ENCODE data around the gene TMEM72. TPM values are rescaled to one million over a fixed set of nuclear protein-coding genes. Genes with fewer than 3 reads are reported as not detected.

Gene TMEM72
- polyA plus RNA-seq, 1 experiment, result not detected

- no peaks in the 10 kb centered on the region for H3K36me3 ChIP-seq (ENCODE audit: control insufficient read depth, insufficient read depth, low read length)
- no peak for TF ChIP-seq CTCF (IDR thresholded peaks at IDR 0.05; ENCODE audit: insufficient read depth, low read depth, low read length)
- DNase-seq (ENCODE audit: low read depth), result no peak
- ChIA-PET POLR2A (interaction anchor here (0.6 kb wide), 1 partner anchor 56 kb away, joined by 3 read pairs; the partner anchor contains the start of gene RASSF4), CTCF (no interaction called here)
- peaks cover 34% of the 10 kb centered on the region for H3K27me3 ChIP-seq (ENCODE audit: control insufficient read depth, insufficient read depth, low read length)
- no peak overlapping the region for H3K4me3 ChIP-seq (ENCODE audit: low read depth, low read length)
Observed at GRCh38 chr10:44902941-44903545, 8.1 kb upstream of the TMEM72 start.

- Histone ChIP-seq H3K36me3 (ENCODE audit: control insufficient read depth, insufficient read depth, low read length) (no peaks in the 10 kb centered on the region), H3K27me3 (ENCODE audit: control insufficient read depth, insufficient read depth, low read length) (peaks cover 30% of the 10 kb centered on the region)
Observed at GRCh38 chr10:44906486-44906885, 4.7 kb upstream of the TMEM72 start.

GRCh38 chr10:44907556-44907955 is 3.6 kb upstream of the TMEM72 start:
- no peaks in the 10 kb centered on the region for H3K36me3 ChIP-seq (ENCODE audit: control insufficient read depth, insufficient read depth, low read length)
- DNase-seq (ENCODE audit: low read depth), result no peak
- TF ChIP-seq CTCF (IDR thresholded peaks at IDR 0.05; ENCODE audit: insufficient read depth, low read depth, low read length), result no peak
- H3K4me3 ChIP-seq (ENCODE audit: low read depth, low read length), result no peak overlapping the region
- peaks cover 26% of the 10 kb centered on the region for H3K27me3 ChIP-seq (ENCODE audit: control insufficient read depth, insufficient read depth, low read length)
- POLR2A ChIA-PET, result interaction anchor here (0.7 kb wide), 1 partner anchor 537 kb away, joined by 3 read pairs; no protein-coding TSS in a partner anchor
- CTCF ChIA-PET, result interaction anchor here (1.2 to 3.6 kb wide), 2 partner anchors 12 to 25 kb away, joined by 4 to 9 read pairs; no protein-coding TSS in a partner anchor

More at GRCh38 chr10:44906486-44906885, 4.7 kb upstream of the TMEM72 start:
- ChIA-PET CTCF (interaction anchor here (1.3 to 3.6 kb wide), 2 partner anchors 10 to 26 kb away, joined by 3 to 9 read pairs; no protein-coding TSS in a partner anchor), POLR2A (no interaction called here)
- DNase-seq (ENCODE audit: low read depth), result no peak
- no peak for TF ChIP-seq CTCF (IDR thresholded peaks at IDR 0.05; ENCODE audit: insufficient read depth, low read depth, low read length)
- H3K4me3 ChIP-seq (ENCODE audit: low read depth, low read length), result no peak overlapping the region

GRCh38 chr10:44908066-44908749 is 2.9 kb upstream of the TMEM72 start:
- no peak for TF ChIP-seq CTCF (IDR thresholded peaks at IDR 0.05; ENCODE audit: insufficient read depth, low read depth, low read length)
- ChIA-PET CTCF (interaction anchor here (1.2 to 3.6 kb wide), 2 partner anchors 11 to 24 kb away, joined by 4 to 9 read pairs; no protein-coding TSS in a partner anchor), POLR2A (no interaction called here)
- DNase-seq (ENCODE audit: low read depth), result no peak
- Histone ChIP-seq H3K36me3 (ENCODE audit: control insufficient read depth, insufficient read depth, low read length) (no peaks in the 10 kb centered on the region), H3K27me3 (ENCODE audit: control insufficient read depth, insufficient read depth, low read length) (peaks cover 24% of the 10 kb centered on the region), H3K4me3 (ENCODE audit: low read depth, low read length) (no peak overlapping the region)

- Histone ChIP-seq H3K36me3 (ENCODE audit: control insufficient read depth, insufficient read depth, low read length) (no peaks in the 10 kb centered on the region), H3K4me3 (ENCODE audit: low read depth, low read length) (no peak overlapping the region), H3K27me3 (ENCODE audit: control insufficient read depth, insufficient read depth, low read length) (peaks cover 18% of the 10 kb centered on the region)
- ChIA-PET POLR2A (no interaction called here), CTCF (interaction anchor here (0.6 to 3.6 kb wide), 4 partner anchors 11 to 887 kb away, joined by 3 to 9 read pairs (median 3); no protein-coding TSS in a partner anchor)
- no peak for DNase-seq (ENCODE audit: low read depth)
- no peak for TF ChIP-seq CTCF (IDR thresholded peaks at IDR 0.05; ENCODE audit: insufficient read depth, low read depth, low read length)
Observed at GRCh38 chr10:44908936-44909630, 2.1 kb upstream of the TMEM72 start.

Measured in BJ (cell line).